HT-29 (cell line): ENCODE measurements around the gene CRLF2. TPM values are rescaled to one million over a fixed set of nuclear protein-coding genes. Genes with fewer than 3 reads are reported as not detected.
"Not testable (repeated sequence)": the region's sequence is repeated elsewhere in the genome, so short reads cannot be mapped to it uniquely, and the experiment has no call there.

Experiments used
- DNase-seq: peaks from one replicate; pipeline ENCODE4 v3.0.0-alpha.2; 2015; ENCODE audit warnings: low spot score
- total RNA-seq: library from RNA; depleted of rRNA; stranded (reverse); fragments of >200 nt; shearing (Covaris generic); gene quantifications from 2 replicates; pipeline ENCODE4 v1.2.3, GENCODE V29; 2014; rRNA removed

The CRLF2 gene, protein sequence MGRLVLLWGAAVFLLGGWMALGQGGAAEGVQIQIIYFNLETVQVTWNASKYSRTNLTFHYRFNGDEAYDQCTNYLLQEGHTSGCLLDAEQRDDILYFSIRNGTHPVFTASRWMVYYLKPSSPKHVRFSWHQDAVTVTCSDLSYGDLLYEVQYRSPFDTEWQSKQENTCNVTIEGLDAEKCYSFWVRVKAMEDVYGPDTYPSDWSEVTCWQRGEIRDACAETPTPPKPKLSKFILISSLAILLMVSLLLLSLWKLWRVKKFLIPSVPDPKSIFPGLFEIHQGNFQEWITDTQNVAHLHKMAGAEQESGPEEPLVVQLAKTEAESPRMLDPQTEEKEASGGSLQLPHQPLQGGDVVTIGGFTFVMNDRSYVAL
- total RNA-seq, result not detected in 2 replicates

DNA sequence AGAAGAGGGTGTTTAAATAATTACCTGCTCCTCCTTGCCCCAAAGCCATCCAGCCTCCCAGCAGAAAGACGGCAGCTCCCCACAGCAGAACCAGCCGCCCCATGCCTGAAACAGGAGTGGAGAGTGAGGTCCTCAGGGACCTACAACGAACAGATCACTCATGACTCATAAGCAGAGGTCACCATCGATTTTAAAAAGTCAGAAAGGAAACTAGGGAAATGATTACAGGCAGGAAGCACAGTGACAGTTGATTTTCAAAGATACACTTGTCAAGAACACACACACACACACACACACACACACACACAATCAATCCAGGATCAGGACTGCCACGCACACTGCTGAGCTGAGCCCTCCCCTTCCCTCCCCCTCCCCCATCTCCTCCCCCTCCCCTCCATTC, at the start of gene CRLF2:
CRLF2 (minus strand) TSS at position 118 of the 400 bp plus-strand sequence; CDS start at position 103, 15 bp downstream.
- no peak for DNase-seq

DNA sequence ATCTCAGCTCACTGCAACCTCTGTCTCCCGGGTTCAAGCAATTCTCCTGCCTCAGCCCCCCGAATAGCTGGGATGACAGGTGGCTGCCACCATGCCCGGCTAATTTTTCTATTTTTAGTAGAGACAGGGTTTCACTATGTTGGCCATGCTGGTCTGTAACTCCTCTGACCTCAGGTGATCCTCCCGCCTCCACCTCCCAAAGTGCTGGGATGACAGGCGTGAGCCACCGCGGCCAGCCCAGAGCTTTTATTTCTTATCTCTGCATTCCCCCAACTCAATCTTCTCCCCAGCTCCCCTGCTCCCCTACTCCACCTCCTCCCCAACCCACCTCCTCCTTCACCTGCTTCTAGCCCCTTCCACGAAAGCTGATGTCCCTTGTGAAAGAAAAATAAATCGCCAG, 49.3 kb upstream of the CRLF2 start:
- DNase-seq, result not testable (repeated sequence)

DNA sequence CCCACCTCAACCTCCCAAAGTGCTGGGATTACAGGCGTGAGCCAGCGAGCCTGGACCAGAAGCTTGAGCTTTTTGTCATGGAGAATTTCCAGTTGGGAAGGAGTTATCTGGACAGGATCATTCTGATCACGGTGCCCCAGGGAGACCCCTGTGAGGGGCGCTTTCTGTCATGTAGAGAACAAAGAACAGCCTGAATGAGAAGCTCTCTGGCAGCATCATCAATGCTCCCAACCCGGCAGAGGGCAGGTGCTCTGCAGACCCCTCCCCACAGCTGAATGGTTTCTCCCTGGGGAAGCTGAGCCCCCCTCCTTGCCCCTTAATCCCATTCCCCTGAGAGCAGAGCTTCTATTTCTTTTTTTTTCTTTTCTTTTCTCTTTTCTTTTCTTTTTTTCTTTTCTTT, 48.8 kb upstream of the CRLF2 start:
- no peak for DNase-seq

DNA sequence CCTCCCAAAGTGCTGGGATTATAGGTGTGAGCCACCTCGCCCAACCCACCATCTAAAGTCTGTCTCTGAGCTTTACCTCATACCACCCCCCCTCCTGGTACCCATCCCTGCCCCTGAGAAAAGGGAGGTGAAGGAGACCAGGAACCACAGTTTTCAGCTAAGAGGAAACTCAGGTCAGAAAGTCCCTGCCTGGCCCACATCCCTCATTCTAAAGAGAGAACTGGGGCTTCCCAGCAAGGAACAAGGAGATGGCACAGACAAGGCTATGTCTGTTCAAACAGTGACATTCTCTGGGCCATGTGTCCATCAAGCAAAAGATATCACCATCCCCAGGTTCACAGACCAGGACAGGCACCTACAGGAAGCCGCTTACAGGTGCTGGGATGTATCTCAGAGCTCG, 40.4 kb upstream of the CRLF2 start:
- no peak for DNase-seq

DNA sequence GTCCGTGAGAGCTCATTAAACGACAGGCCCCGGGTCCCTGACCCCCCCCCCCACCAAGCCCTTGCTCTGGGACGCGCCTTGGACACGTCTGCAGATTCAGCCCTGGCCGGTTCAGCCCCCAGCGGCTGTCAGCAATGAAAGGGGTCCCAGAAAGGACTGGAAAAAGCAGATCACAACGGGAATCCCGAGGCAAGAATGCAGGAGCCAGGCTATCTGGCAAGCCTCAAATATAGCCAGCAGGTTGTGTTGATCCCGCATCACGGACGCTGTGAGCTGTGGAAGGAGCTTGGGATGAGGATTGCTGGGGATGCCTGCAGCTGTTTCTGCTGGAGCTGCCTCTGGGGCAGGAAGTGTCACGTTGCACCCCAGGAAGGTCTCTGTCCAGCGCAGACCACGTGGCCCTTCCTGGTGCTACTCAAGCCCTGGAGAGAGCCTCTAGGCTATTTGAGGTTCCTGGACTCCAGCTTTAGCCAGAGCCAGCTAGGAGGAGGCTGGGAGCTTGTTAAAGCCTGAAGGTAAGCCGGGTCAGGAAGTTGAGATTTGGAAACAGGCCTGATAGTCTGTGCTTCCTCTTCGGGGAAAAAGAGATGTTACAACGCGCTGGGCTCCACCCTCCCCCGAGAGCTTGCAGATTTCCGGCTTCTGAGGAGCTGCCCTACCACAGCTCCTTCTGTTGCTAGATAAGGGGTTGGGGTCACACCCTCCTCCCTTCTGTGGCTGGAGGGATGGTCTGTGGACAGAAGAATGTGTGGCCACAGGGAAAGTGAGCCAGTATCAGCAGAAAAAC, 36.8 kb upstream of the CRLF2 start:
- no peak for DNase-seq

DNA sequence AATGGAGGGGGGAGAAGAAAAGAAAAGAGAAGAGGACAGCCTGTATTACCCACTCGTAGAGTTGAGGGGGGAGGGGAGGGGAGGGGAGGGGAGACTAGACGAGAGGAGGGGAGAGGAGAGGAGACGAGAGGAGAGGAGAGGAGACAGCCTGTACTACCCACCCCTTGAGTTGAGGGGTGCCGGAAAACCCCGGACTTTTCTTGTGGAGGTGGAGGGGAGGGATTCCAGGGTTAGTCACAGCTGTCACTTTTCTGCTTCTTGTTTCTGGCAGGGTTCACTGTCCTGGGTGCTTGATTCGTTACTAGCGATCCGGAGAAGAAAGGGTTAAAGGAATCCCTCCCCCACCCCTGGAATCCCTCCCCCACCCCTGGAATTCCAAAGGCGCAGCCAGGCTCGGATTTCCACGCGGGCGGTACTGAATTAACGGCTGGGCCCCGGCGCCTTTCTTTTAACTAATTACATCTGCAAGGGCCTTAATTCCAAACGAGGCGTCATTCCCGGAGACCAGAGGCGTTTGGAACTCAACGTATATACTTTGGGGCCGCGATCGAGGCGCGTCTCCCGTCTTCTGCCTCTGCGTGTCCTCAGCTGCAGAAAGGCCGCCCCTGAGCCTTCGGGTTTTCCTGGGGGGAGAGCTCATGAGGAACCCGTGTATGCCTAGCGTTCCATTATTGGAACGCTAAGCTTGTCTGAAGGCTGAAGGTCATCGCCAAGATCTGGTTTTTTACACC, 36.0 kb upstream of the CRLF2 start:
- DNase-seq, result no peak

DNA sequence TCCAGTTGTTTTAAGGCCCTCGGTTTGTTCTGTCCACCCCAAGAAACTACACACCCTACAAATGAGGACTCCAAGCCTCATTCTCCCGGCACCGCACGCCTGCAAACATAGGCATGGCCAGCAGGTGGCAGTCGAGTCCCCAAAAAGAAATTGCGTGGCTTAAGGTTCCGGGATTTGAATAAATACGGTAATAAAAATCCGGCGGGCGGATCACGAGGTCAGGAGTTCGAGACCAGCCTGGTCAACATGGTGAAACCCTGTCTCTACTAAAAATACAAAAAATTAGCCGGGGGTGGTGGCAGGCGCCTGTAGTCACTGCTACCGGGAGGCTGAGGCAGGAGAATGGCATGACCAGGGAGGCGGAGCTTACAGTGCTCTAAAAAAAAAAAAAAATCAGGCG, 34.4 kb upstream of the CRLF2 start:
- DNase-seq, result peak; percentile 60

DNA sequence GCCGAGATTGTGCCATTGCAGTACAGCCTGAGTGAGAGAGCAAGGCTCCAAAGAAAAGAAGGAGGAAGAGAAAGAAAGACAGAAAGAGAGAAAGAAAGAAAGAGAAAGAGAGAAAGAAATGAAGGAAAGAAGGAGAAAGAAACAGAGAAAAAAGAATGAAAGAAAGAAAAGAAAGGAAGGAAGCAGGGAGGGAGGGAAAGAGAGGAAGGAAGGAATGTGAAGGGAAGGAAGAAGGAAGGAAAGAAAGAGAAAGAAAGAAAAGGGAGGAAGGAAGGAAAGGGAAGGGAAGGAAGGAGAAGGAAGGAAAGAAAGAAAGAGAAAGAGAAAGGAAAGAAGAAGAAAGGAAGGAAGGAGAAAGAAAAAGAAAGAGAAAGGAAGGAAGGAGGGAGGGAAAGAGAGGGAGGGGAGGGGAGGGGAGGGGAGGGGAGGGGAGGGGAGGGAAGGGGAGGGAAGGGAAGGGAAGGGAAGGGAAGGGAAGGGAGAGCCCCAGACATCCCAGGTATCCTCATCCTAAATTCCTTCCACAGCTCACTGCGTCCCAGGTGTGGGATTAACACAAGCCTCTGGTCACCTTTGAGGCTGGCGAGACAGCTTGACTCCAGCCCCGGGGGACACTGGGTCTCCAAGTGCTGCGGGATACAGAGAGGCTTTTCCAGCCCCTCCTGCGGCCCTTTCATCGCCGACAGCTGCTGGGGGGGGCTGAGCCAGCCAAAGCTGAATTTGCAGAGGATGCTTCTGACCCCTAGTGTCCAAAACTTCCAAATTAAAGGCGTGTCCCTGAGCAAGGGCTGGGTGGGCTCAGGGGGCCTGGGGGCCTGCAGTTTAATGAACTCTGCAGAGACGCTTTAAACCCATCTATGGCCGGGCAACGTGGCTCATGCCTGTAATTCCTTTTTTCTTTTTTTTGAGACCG, 32.0 kb upstream of the CRLF2 start:
- no peak for DNase-seq

DNA sequence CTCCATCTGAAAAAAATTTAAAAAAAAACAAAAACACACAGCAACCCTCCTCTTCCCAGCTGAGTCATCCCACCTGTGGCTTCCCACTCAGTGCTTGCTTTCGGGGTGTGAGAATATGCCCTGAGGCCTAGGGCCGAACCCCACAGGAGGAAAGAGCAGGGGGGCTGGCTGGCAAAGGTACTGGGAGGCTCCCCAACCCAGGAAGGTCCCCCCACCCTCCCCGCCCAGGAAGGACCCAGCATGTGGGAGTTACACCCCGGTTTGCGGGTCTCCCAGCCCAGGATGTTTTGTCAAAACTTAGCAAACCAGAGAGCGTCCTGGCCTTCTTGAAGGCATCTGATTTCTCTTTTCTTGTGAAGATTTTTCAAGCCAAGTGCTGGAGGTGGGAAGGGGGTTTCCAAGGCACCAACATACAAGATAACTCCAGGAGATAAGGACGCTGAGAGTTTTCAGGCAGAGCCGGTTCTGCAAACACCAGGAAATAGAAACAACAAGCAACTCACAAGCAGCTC, 30.5 kb upstream of the CRLF2 start:
- DNase-seq, result no peak

DNA sequence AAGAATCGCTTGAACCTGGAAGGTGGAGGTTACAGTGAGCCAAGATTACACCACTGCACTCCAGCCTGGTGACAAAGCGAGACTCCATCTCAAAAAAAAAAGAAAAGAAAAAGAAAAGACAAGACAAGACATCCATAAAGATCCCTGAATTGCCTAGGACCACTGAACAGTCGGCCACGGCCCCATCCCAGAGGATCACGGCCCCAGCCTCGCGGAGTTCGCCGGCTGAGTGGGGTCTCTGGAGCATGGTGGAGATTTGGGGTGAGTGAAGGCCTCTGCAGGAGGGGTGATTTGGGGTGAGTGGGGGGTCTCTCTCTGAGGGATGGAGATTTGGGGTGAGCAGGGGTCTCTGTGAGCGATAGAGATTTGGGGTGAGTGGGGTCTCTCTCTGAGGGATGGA, 28.1 kb upstream of the CRLF2 start:
- not testable (repeated sequence) for DNase-seq

DNA sequence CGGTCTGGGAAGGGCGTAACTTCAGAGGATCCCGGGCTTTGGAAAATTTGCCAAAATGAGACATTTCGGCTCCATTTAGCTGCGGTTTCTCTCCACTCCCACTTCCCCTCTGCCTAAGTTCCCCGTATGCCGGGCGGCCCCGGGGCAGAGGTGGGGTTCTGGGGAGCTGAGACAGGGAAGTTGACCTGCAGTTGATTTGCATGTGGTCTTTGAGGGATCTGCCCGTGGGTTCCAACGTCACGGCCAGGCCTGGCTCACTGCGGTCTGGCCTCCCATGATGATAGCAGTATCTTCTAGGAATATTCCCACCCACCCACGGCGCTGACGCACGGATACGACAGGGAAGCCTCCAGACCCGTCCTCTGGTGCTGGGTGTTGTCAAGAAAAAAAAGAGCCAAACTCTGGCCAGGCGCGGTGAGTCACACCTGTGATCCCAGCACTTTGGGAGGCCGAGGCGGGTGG, 27.3 kb upstream of the CRLF2 start:
- no peak for DNase-seq

DNA sequence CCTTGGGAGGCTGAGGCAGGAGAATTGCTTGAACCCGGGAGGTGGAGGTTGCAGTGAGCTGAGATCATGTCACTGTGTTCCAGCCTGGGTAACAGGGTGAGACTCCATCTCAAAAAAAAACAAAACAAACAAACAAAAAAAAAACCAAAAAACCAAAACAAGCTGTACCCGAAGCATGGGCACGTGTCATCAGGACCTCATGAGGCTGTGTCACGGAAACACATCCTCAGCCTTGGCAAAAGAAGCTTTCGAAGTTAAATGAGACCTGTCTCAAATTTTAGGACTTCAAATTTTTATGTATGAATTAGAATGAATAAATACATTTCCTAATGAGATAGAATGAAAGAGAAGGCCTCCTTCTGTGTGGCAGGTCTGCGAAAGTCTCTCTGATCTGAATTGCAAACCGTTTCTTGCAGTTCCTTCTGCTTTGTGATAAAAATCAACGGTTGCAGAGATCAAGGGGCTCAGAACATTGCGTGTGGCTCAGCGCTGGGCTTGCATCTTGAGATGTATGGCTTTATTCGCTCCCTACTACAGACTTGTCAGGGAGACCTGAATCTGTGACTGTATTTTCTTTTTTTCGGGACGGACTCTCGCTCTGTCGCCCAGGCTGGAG, 19.5 kb upstream of the CRLF2 start:
- DNase-seq, result no peak

DNA sequence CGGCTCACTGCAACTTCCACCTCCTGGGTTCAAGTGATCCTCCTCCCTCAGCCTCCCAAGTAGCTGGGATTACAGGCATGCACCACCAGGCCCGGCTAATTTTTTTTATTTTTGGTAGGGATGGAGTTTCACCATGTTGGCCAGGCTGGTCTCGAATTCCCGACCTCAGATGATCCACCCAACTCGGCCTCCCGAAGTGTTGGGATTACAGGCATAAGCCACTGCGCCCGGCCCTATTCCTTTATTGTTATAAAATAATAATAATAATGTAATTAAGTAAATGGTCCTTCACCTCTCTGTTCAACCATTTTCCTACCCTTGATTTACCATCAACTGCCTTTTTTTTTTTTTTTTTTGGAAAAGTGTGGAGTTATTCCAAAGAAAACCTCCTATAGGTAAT, 15.7 kb upstream of the CRLF2 start:
- DNase-seq, result not testable (repeated sequence)

DNA sequence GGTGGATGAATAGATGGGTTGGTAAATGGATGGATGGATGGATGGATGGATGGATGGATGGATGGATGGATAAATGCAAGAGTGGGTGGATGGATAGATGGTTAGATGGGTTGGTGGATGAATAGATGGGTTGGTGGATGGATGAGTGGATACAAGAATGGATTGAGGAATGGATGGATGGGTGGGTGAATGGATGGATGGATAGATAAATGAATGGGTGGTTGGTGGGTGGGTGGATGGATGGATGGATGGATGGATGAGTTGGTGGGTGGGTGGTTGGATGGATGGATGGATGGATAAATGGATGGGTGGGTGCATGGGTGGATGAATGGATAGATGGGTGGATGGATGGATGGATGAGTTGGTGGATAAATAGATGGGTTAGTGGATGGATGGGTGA, 13.8 kb upstream of the CRLF2 start:
- no peak for DNase-seq

DNA sequence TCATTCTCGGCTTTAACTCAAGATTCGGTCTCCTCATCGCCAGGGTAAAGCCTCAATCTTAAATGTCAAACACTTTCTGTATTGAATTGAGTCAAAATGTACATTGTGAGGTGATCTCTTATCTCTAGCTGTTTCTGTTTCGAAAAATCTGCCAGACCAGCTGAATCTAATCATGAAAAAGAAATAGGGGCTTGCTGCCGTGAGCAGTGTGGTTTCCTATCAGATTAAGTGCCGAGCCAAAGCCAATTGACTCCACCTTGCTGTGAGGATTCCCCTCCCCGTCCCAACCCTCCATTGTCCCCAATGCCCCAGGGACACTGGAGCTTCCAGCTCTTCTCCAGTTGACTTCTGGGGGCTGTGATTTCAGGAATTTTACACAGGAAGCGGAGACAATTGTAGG, 12.5 kb upstream of the CRLF2 start:
- no peak for DNase-seq

DNA sequence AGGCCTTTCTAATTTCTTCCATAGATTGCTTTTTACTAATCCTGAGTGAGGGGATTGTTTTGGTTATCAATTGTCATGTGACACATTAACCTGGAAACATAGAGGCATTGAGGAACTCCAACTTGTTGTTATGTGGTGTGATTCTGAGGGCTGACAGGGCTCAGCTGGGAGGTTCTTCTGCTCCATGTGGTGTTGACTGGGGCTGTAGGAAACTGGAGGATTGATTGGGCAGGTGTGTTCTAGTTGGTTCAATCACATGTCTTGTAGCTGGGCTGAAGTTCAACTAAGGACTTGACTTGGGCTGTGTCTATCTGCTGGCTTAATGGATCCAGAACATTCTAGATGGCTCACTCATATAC, 10.8 kb upstream of the CRLF2 start:
- DNase-seq, result no peak

DNA sequence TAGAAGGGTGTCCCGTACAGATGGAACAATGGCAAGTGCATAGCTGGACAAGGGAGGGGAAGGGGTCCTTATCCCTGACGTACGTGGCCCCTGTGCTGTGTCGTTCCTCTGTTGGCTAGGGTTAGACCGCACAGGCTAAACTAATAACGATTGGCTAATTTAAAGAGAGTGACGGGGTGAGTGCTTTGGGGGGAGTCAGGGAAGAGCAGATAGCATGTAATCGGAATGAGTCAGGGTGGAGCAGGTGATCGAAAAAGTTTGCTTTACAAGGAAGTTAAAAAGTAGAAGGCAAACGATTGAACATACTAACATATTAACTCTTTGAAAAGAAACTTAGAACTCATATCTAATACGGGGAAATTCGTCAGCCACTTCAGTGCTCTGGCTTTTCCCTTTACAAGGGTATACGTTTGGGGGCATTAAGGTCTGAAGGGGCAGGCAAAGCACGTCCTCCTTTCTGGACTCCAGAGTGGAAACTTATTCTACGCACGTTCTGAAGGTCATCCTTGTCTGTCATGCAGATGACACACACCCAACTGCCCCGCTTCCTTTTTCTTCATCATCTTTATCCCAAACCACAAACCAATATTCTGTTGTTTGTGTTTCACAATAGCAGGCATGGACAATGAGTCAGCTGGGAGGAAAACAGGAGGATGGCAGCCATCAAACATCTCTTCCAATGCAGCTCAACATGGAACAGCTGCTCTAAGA, 10.2 kb upstream of the CRLF2 start:
- DNase-seq, result no peak

DNA sequence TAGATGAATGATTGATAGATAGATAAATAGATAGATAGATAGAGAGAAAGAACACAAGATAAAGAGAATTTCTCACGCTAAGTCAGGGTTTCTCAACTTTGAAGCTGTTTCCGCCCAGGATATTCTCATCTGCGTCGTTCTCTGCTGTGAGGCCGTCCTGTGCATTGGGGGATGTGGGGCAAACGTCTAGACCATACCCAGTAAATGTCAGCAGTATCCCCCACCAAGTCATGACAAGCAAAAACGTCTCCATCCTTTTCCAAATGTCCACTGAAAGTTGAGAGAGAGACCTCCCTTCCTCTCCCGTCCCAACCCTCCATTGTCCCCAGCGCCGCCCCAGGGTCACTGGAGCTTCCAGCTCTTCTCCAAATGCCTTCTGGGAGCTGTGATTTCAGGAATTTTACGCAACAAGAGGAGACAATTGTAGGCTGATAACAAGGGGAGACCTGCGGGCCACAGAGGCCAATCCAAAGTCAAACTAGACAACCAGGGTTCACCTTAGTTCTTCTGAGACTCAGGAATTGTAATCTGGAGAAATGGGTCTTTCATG, 8.9 kb upstream of the CRLF2 start:
- no peak for DNase-seq

DNA sequence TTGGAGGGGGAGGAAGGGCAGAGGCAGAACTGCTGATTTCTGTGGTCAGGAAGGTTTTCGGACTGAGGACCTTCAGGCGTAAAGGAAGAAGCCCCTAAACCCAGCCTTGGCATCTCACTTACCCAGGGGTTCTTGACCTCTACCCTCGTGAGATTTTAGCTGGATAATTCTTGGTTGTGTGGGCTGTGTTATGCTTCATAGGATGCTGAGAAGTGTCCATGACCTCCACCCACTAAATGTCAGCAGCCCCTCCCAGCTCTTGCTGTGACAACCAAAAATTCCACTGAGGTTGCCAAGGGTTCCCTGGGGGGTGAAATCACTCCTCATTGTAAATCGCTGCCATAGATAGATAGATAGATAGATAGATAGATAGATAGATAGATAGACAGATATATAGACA, 5.8 kb upstream of the CRLF2 start:
- DNase-seq, result no peak
